H1 (cell line): Measurements from ENCODE around the gene CMIP. TPM values are rescaled to one million over a fixed set of nuclear protein-coding genes. Genes with fewer than 3 reads are reported as not detected.

Source experiments
- CTCF ChIA-PET: fragments of 300-600 bp; sonication (Branson Sonifier 250); formaldehyde crosslinking; loops from one replicate; lab custom pipeline; 2021; ENCODE audit not compliant: partially characterized antibody; lab: Charles Lee
- POLR2A ChIA-PET: fragments of 300-600 bp; sonication (Branson Sonifier 250); formaldehyde crosslinking; loops from one replicate; lab custom pipeline; 2021; ENCODE audit warnings: inconsistent platforms; ENCODE audit not compliant: partially characterized antibody; lab: Charles Lee
- DNase-seq, 2 experiments: peaks; one replicate each; pipeline versions ENCODE4 v3.0.0 to v3.0.0-alpha.2; 2010 to 2022; ENCODE audit warnings: low spot score in 2 of 2, low read depth in 1 of 2, mixed read lengths in 1 of 2
- FAIRE-seq: peaks from 2 replicates; lab custom pipeline; 2011; peaks lifted over from hg19 to GRCh38; lab: Jason Lieb, UNC
- H2AFZ ChIP-seq: 2 replicates; pipeline ENCODE4 v1.8.1; 2012; ENCODE audit warnings: low read length, inconsistent platforms
- H2AK5ac ChIP-seq: 2 replicates; pipeline ENCODE4 v1.6.1; 2013; ENCODE audit warnings: low read depth, low read length
- H2BK120ac ChIP-seq: replicated peaks from 2 replicates; pipeline ENCODE3; 2013; ENCODE audit warnings: low read depth, low read length, inconsistent platforms
- H2BK12ac ChIP-seq: 2 replicates; pipeline ENCODE4 v1.6.1; 2013; ENCODE audit warnings: low read depth, low read length
- H2BK15ac ChIP-seq: 2 replicates; pipeline ENCODE4 v1.6.1; 2013; ENCODE audit warnings: low read length
- H2BK20ac ChIP-seq: 2 replicates; pipeline ENCODE4 v1.6.1; 2013; ENCODE audit warnings: low read length
- H2BK5ac ChIP-seq: 2 replicates; pipeline ENCODE4 v1.6.1; 2013; ENCODE audit warnings: low read depth, low read length
- H3K14ac ChIP-seq: 2 replicates; pipeline ENCODE4 v1.6.1; 2013; ENCODE audit warnings: inconsistent platforms; ENCODE audit not compliant: insufficient read length
- H3K18ac ChIP-seq: 2 replicates; pipeline ENCODE4 v1.6.1; 2013; ENCODE audit warnings: low read length; ENCODE audit errors: extremely low read depth
- H3K23ac ChIP-seq: 2 replicates; pipeline ENCODE4 v1.6.1; 2013; ENCODE audit warnings: inconsistent platforms; ENCODE audit not compliant: insufficient read length
- H3K23me2 ChIP-seq: 2 replicates; pipeline ENCODE4 v1.6.1; 2013; ENCODE audit warnings: low read depth, low read length
- H3K27ac ChIP-seq: 2 replicates; pipeline ENCODE4 v1.6.1; 2011; ENCODE audit warnings: low read depth, low read length, inconsistent platforms
- H3K27me3 ChIP-seq, 4 experiments: replicated peaks in 1 of 4; 1 replicate in 1 of 4; 2 replicates in 3 of 4; pipeline versions ENCODE4 v1.6.1 to v1.8.1; 2011 to 2013; ENCODE audit warnings: low read length in 3 of 4, mild to moderate bottlenecking in 3 of 4, inconsistent platforms in 2 of 4, mixed read lengths in 2 of 4, moderate library complexity in 1 of 4; ENCODE audit not compliant: control insufficient read depth in 3 of 4, insufficient read depth in 3 of 4; ENCODE audit errors: extremely low read depth in 1 of 4
- H3K36me3 ChIP-seq, 4 experiments: 2 replicates each; pipeline versions ENCODE4 v1.6.1 to v1.8.1; 2011 to 2013; ENCODE audit warnings: mild to moderate bottlenecking in 4 of 4, low read length in 3 of 4, moderate library complexity in 2 of 4, control low read depth in 1 of 4, inconsistent platforms in 1 of 4; ENCODE audit not compliant: insufficient read depth in 4 of 4, control insufficient read depth in 2 of 4
- H3K4ac ChIP-seq: replicated peaks from 2 replicates; pipeline ENCODE3; 2013; ENCODE audit warnings: low read length, low read depth, mixed read lengths, inconsistent platforms; ENCODE audit not compliant: insufficient read length
- H3K4me1 ChIP-seq, 4 experiments: replicated peaks in 1 of 4; 1 replicate in 1 of 4; 2 replicates in 3 of 4; pipeline versions ENCODE4 v1.6.1 to v1.8.1; 2011 to 2013; ENCODE audit warnings: low read length in 3 of 4, inconsistent platforms in 2 of 4, mixed read lengths in 1 of 4; ENCODE audit not compliant: insufficient read depth in 4 of 4, control insufficient read depth in 3 of 4
- H3K4me2 ChIP-seq, 2 experiments: 2 replicates each; pipeline versions ENCODE4 v1.6.1 to v1.8.1; 2011 to 2013; ENCODE audit warnings: low read depth in 2 of 2, low read length in 2 of 2, control low read depth in 1 of 2, inconsistent platforms in 1 of 2, mild to moderate bottlenecking in 1 of 2; ENCODE audit not compliant: insufficient read depth in 1 of 2
- H3K4me3 ChIP-seq, 4 experiments: fragments of 200-600, 300-600 bp in 1 of 4; sonication (generic), shearing (Covaris generic), sonication (Bioruptor Twin) in 1 of 4; 2 replicates each; pipeline versions ENCODE4 v1.5.1 to v1.8.1; 2011 to 2016; ENCODE audit warnings: low read length in 4 of 4, low read depth in 3 of 4, control low read depth in 2 of 4, inconsistent platforms in 2 of 4, mild to moderate bottlenecking in 2 of 4, mixed read lengths in 1 of 4, moderate library complexity in 1 of 4; ENCODE audit not compliant: insufficient read depth in 2 of 4; ENCODE audit errors: extremely low read depth in 1 of 4
- H3K56ac ChIP-seq: replicated peaks from 2 replicates; pipeline ENCODE3; 2013; ENCODE audit warnings: low read depth, mild to moderate bottlenecking, mixed read lengths, low read length, inconsistent platforms; ENCODE audit not compliant: insufficient read length
- H3K79me1 ChIP-seq: 2 replicates; pipeline ENCODE4 v1.6.1; 2013; ENCODE audit warnings: low read depth, low read length, control low read depth
- H3K79me2 ChIP-seq, 2 experiments: 2 replicates each; pipeline versions ENCODE4 v1.6.1 to v1.8.1; 2012 to 2013; ENCODE audit warnings: low read length in 2 of 2, mild to moderate bottlenecking in 2 of 2, inconsistent platforms in 1 of 2; ENCODE audit not compliant: insufficient read depth in 2 of 2, control insufficient read depth in 1 of 2
- H3K9ac ChIP-seq, 4 experiments: replicated peaks in 1 of 4; 1 replicate in 1 of 4; 2 replicates in 3 of 4; pipeline versions ENCODE4 v1.6.1 to v1.8.1; 2011 to 2013; ENCODE audit warnings: low read depth in 3 of 4, low read length in 3 of 4, control low read depth in 2 of 4, mild to moderate bottlenecking in 2 of 4, moderate library complexity in 2 of 4, inconsistent platforms in 1 of 4; ENCODE audit errors: extremely low read depth in 1 of 4
- H3K9me3 ChIP-seq, 2 experiments: 2 replicates each; pipeline versions ENCODE4 v1.6.1 to v1.8.1; 2012 to 2013; ENCODE audit warnings: mild to moderate bottlenecking in 2 of 2, moderate library complexity in 2 of 2, control low read depth in 1 of 2, inconsistent platforms in 1 of 2, low read depth in 1 of 2, low read length in 1 of 2, mixed read lengths in 1 of 2; ENCODE audit not compliant: insufficient read depth in 2 of 2
- H4K20me1 ChIP-seq, 2 experiments: replicated peaks in 1 of 2; 2 replicates each; pipeline versions ENCODE3 to v1.8.1; 2011 to 2013; ENCODE audit warnings: inconsistent platforms in 2 of 2, low read length in 2 of 2, mild to moderate bottlenecking in 1 of 2; ENCODE audit not compliant: insufficient read depth in 2 of 2, control insufficient read depth in 1 of 2
- H4K5ac ChIP-seq: 2 replicates; pipeline ENCODE4 v1.6.1; 2013; ENCODE audit warnings: low read length, low read depth, mixed read lengths, inconsistent platforms; ENCODE audit not compliant: insufficient read length
- H4K8ac ChIP-seq: 2 replicates; pipeline ENCODE4 v1.8.0; 2013; ENCODE audit warnings: mild to moderate bottlenecking, moderate library complexity, low read length, inconsistent platforms; ENCODE audit not compliant: insufficient read depth; ENCODE audit errors: extremely low read depth
- H4K91ac ChIP-seq: replicated peaks from 2 replicates; pipeline ENCODE3; 2013; ENCODE audit warnings: low read length, mixed read lengths, inconsistent platforms; ENCODE audit not compliant: insufficient read length
- BACH1 ChIP-seq: IDR thresholded peaks from 2 replicates; pipeline ENCODE4 v1.6.1; 2012; ENCODE audit warnings: low read length, improper control_type of control experiment
- BRCA1 ChIP-seq: IDR thresholded peaks from 2 replicates; pipeline ENCODE4 v1.6.1; 2012; ENCODE audit warnings: low read depth, low read length, improper control_type of control experiment
- CBX8 ChIP-seq: fragments of 300-800, 300-1000 bp; sonication (generic); IDR thresholded peaks from 2 replicates; pipeline ENCODE4 v1.7.1; 2016; ENCODE audit warnings: low read depth, low read length, borderline replicate concordance
- KDM1A ChIP-seq: fragments of 200-600, 300-600 bp; sonication (generic); IDR thresholded peaks from 2 replicates; pipeline ENCODE4 v1.7.1; 2016; ENCODE audit warnings: mild to moderate bottlenecking, low read length, borderline replicate concordance
- POLR2AphosphoS5 ChIP-seq: IDR thresholded peaks from 2 replicates; pipeline ENCODE4 v1.6.1; 2011; ENCODE audit warnings: low read depth, low read length
- RAD21 ChIP-seq, 2 experiments: IDR thresholded peaks in 1 of 2; conservative IDR thresholded peaks in 1 of 2; 2 replicates each; pipeline ENCODE4 v1.6.1; 2011; ENCODE audit warnings: low read depth in 2 of 2, low read length in 2 of 2, improper control_type of control experiment in 1 of 2, inconsistent platforms in 1 of 2, mild to moderate bottlenecking in 1 of 2, moderate library complexity in 1 of 2
- YY1 ChIP-seq: IDR thresholded peaks from 2 replicates; pipeline ENCODE4 v1.6.1; 2011; ENCODE audit warnings: low read depth, mild to moderate bottlenecking, low read length
- WGBS, 2 experiments: shearing (Covaris generic) in 1 of 2; methylation state at CpG; one replicate each; pipeline versions ENCODE4 v1.1.6 to v1.1.7; 2013 to 2015; ENCODE audit warnings: low lambda C conversion rate in 2 of 2, mixed read lengths in 2 of 2, inconsistent platforms in 1 of 2, low coverage in 1 of 2, missing lambda C conversion rate in 1 of 2; ENCODE audit not compliant: insufficient replicate concordance in 2 of 2, insufficient coverage in 1 of 2, insufficient read length in 1 of 2; ENCODE audit errors: extremely low coverage in 1 of 2, missing lambda C conversion rate in 1 of 2; 5-methylcytosine and 5-hydroxymethylcytosine counted together
- polyA plus RNA-seq, 7 experiments: library from polyadenylated mRNA; depleted of rRNA in 3 of 7; stranded (reverse) in 5 of 7; unstranded in 2 of 7; fragments of >200 nt in 5 of 7; fragments of 200-250 nt in 2 of 7; gene quantifications; 1 replicate in 5 of 7; 2 replicates in 1 of 7; 4 replicates in 1 of 7; pipeline versions ENCODE4 v1.2.1 to v1.2.3, GENCODE V29; 2011 to 2013; ENCODE audit warnings: missing spikeins in 2 of 7, mixed read lengths in 2 of 7
- total RNA-seq: library from RNA; stranded (reverse); fragmentation: NEBNext Ultra II Directional; extraction: Animal tissue kit (Norgen Biotek cat#: 25700); gene quantifications from 2 replicates; pipeline ENCODE4 v1.2.1, GENCODE V29; 2021
- TF ChIP-seq, protein P1 (sequence below): IDR thresholded peaks from 2 replicates; pipeline ENCODE4 v1.6.1; 2012; ENCODE audit warnings: low read length, inconsistent platforms

The CMIP gene
- total and polyA plus RNA-seq, 2 of the 8 experiments (the other 6 are each of a cell fraction or from before 2014, with no cell fraction given), result 7.9 to 53.2 TPM

DNA sequence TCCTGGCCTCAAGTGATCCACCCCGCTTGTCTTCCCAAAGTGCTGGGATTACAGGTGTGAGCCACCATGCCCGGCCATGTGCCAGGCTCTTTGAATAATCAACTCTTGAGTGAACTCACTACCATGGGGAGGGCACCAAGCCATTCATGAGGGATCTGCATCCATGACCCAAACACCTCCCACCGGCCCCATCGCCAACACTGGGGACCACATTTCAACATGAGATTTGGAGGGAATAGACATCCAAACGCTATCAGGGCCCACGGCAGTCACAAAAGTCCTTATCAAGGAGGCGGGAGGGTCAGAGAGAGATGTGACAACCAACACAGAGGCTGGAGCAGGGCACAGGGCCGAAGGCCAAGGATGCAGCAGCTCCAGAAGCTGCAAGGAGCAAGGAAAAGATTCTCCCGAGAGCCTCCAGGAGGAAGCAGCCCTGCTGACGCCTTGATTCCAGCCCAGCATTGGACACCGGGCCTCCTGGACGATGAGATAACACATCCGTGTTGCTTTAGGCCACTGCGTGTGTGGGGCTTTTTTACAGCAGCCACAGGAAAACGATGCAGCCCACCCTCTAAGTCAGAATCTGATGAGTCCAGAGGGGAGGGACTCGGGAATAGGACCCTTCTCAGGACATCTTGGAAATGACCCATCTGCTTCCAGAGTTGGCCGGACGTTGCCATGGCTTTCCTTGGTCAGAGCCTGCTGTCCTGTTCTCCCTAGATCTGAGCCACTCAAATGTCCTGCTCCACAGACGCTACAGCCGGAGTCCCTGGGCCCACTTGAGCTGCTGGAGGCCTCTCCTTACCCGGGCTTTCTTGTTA lies 47.3 kb upstream of the CMIP start:
- no peak overlapping the region for H4K5ac ChIP-seq
- no peak overlapping the region for H3K4me3 ChIP-seq
- H3K56ac ChIP-seq, result no peak overlapping the region
- H4K8ac ChIP-seq, result no peak overlapping the region
- no peaks in the 10 kb centered on the region for H4K20me1 ChIP-seq
- no peak overlapping the region for H3K18ac ChIP-seq
- H2BK5ac ChIP-seq, result no peak overlapping the region
- no peaks in the 10 kb centered on the region for H3K27me3 ChIP-seq
- H3K79me2 ChIP-seq, result no peaks in the 10 kb centered on the region
- no peaks in the 10 kb centered on the region for H3K4me1 ChIP-seq
- no peak overlapping the region for H3K14ac ChIP-seq
- no peak overlapping the region for H2BK15ac ChIP-seq
- no peak overlapping the region for H2BK120ac ChIP-seq
- H2BK12ac ChIP-seq, result no peak overlapping the region
- no peak overlapping the region for H2AK5ac ChIP-seq
- no peaks in the 10 kb centered on the region for H3K79me1 ChIP-seq
- no peak overlapping the region for H3K4me2 ChIP-seq
- H3K36me3 ChIP-seq, result no peaks in the 10 kb centered on the region
- TF ChIP-seq, protein P1, sequence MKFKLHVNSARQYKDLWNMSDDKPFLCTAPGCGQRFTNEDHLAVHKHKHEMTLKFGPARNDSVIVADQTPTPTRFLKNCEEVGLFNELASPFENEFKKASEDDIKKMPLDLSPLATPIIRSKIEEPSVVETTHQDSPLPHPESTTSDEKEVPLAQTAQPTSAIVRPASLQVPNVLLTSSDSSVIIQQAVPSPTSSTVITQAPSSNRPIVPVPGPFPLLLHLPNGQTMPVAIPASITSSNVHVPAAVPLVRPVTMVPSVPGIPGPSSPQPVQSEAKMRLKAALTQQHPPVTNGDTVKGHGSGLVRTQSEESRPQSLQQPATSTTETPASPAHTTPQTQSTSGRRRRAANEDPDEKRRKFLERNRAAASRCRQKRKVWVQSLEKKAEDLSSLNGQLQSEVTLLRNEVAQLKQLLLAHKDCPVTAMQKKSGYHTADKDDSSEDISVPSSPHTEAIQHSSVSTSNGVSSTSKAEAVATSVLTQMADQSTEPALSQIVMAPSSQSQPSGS, result no peak
- TF ChIP-seq RAD21 (IDR thresholded peaks at IDR 0.05 in 1 of 2, conservative IDR thresholded peaks at IDR 0.05 in 1 of 2; ENCODE audit: low read depth in 2 of 2, low read length in 2 of 2) (no peak), YY1 (no peak), POLR2AphosphoS5 (no peak), CBX8 (no peak), BRCA1 (no peak), KDM1A (no peak), BACH1 (no peak)
- TF ChIP-seq, all 59 proteins: peak for 0
- Histone ChIP-seq H3K27ac (no peak overlapping the region), H2BK20ac (no peak overlapping the region), H3K4ac (no peak overlapping the region), H3K23me2 (no peaks in the 10 kb centered on the region), H4K91ac (no peak overlapping the region), H2AFZ (no peak overlapping the region), H3K23ac (no peak overlapping the region), H3K9me3 (0 out of 4 replicates have a peak, but pooled peaks cover 0 to 4% of the 10 kb centered on the region in 2 experiments), H3K9ac (no peak overlapping the region)
- DNase-seq (no peak), FAIRE-seq (no peak)
- ChIA-PET CTCF (interaction anchor here (0.7 kb wide), 2 partner anchors 325 to 423 kb away, joined by 3 read pairs; no protein-coding TSS in a partner anchor), POLR2A (interaction anchor here (0.5 kb wide), 1 partner anchor 37 kb away, joined by 3 read pairs; no protein-coding TSS in a partner anchor)
- WGBS, 2 experiments, result 89% methylated on average over 21 of the region's 21 CpGs; no CpG with 5 or more reads in 1 of the 2 experiments
